Measurements from ENCODE around the gene LRRC57. TPM values are rescaled to one million over a fixed set of nuclear protein-coding genes. Genes with fewer than 3 reads are reported as not detected.

Gene LRRC57
- total and polyA plus RNA-seq, 2 of the 13 experiments (the other 11 are each of a cell fraction or from before 2014, with no cell fraction given), result 5.8 to 14.8 TPM

- TF ChIP-seq HHEX (CRISPR knock-in tag; IDR thresholded peaks at IDR 0.05) (peak; percentile 59; the same call in 1 of the 2 replicates), ZKSCAN8 (CRISPR knock-in tag; IDR thresholded peaks at IDR 0.05; ENCODE audit: borderline replicate concordance) (no peak), GFI1 (CRISPR knock-in tag; IDR thresholded peaks at IDR 0.05; ENCODE audit: borderline replicate concordance) (no peak; the same call in 1 of the 2 replicates), ZNF563 (CRISPR knock-in tag; IDR thresholded peaks at IDR 0.05) (peak; percentile 81), RBAK (CRISPR knock-in tag; IDR thresholded peaks at IDR 0.05) (0 out of 2 replicates have a peak, but pooled peaks have one; percentile 50), CENPBD1 (CRISPR knock-in tag; IDR thresholded peaks at IDR 0.05; ENCODE audit: borderline replicate concordance, low read depth) (no peak), SRF (IDR thresholded peaks at IDR 0.05; ENCODE audit: low read depth, low read length) (peak; percentile 4; the same call in 1 of the 2 replicates), NAIF1 (CRISPR knock-in tag; IDR thresholded peaks at IDR 0.05; ENCODE audit: borderline replicate concordance) (peak; percentile 23; the same call in 1 of the 2 replicates), ZBTB42 (CRISPR knock-in tag; IDR thresholded peaks at IDR 0.05) (no peak), DPF2 (CRISPR knock-in tag; IDR thresholded peaks at IDR 0.05; ENCODE audit: borderline replicate concordance, low read depth) (0 out of 2 replicates have a peak, but pooled peaks have one; percentile 9), MLLT10 (CRISPR knock-in tag; IDR thresholded peaks at IDR 0.05) (no peak), ZNF747 (CRISPR knock-in tag; IDR thresholded peaks at IDR 0.05; ENCODE audit: borderline replicate concordance) (peak; percentile 69; the same call in 1 of the 2 replicates), HOXA5 (CRISPR knock-in tag; IDR thresholded peaks at IDR 0.05) (peak; percentile 82; the same call in 1 of the 2 replicates), SP2 (CRISPR knock-in tag; IDR thresholded peaks at IDR 0.05) (0 out of 2 replicates have a peak, but pooled peaks have one; percentile 15), ZFP36L1 (CRISPR knock-in tag; IDR thresholded peaks at IDR 0.05) (0 out of 2 replicates have a peak, but pooled peaks have one; percentile 20), CREB1 (IDR thresholded peaks at IDR 0.05) (peak; percentile 81), CREB1 (CRISPR knock-in tag; IDR thresholded peaks at IDR 0.05) (peak; percentile 91), ZNF644 (CRISPR knock-in tag; IDR thresholded peaks at IDR 0.05; ENCODE audit: low read depth) (no peak), POGK (CRISPR knock-in tag; conservative IDR thresholded peaks at IDR 0.05) (peak; percentile 48; the same call in 1 of the 2 replicates), TFDP1 (CRISPR knock-in tag; IDR thresholded peaks at IDR 0.05; ENCODE audit: borderline replicate concordance) (no peak; the same call in 1 of the 2 replicates)
- TF ChIP-seq, protein P1, sequence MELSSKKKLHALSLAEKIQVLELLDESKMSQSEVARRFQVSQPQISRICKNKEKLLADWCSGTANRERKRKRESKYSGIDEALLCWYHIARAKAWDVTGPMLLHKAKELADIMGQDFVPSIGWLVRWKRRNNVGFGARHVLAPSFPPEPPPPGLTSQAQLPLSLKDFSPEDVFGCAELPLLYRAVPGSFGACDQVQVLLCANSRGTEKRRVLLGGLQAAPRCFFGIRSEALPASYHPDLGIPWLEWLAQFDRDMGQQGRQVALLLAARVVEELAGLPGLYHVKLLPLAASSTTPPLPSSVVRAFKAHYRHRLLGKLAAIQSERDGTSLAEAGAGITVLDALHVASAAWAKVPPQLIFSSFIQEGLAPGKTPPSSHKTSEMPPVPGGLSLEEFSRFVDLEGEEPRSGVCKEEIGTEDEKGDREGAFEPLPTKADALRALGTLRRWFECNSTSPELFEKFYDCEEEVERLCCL (CRISPR knock-in tag; IDR thresholded peaks at IDR 0.05; ENCODE audit: borderline replicate concordance), result no peak
- TF ChIP-seq, protein P2, sequence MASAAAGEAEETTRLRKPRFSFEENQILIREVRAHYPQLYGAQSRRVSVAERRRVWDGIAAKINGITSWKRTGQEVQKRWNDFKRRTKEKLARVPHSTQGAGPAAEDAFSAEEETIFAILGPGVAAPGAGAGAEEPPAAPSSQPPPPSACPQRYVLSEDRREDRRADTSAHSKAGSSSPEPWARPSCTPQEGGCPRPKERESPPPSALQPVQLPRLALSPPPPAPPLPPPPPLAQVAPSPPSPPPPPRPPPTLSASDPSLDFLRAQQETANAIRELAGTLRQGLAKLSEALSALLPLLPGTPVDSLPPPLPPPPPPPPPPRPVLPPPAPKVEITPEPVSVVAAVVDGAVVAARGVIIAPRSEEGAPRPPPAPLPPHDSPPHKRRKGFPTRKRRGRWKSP (CRISPR knock-in tag; IDR thresholded peaks at IDR 0.05), result peak; percentile 64; the same call in 1 of the 2 replicates
Observed at GRCh38 chr15:42490671-42491538, 57.7 kb downstream of the LRRC57 start, which contains the start of gene ZNF106 (continued).

All from HepG2 (cell line).